ENCODE measurements around the gene AKT3.
"Not testable (repeated sequence)": the region's sequence is repeated elsewhere in the genome, so short reads cannot be mapped to it uniquely, and the experiment has no call there.

Gene AKT3

DNA sequence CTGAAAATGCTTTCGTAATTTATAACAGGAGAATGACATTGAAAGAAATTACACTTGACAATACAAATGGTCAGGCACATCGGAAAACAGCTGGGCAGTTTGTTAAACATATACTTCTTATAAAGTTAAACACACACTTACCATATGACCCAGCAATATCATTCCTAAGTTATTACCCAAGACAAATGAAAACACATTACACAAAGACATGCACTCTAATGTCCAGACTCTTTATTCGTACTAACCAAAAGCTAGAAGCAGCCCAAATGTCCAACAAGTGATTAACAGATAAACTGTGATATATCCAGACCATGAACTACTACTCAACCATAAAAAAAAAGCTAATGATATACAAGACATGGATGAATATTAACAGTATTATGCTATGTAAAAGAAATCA is 8.5 kb downstream of the AKT3 start:
- FAIRE-seq: no peak

DNA sequence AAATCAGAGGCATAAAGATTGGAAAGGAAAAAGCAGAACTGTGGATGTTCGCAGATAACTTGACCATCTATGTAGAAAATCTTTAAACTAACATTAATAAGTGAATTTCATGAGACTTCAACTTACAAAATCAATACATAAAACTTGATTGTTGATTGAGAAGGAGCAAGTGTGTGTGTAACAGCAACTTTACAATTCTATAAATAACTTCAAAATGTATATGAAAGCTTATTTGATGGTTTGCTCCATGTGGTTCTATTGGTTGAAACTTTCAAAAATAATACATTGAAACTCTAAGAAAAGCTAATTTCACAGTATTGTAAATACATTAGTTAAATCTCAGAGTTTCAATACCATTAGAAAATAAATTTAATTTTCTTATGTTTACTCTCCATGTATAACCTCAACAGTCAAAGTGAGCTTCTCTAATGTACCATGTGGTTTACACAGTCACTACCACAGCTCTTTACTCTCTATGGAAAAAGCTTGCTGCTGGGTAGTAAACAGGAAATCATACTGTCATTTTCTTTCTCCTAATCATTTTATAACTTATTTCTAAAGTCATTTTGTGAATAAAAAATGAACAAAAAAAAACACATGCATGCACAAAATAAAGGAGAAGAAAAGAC is 12.0 kb downstream of the AKT3 start:
- FAIRE-seq: no peak

DNA sequence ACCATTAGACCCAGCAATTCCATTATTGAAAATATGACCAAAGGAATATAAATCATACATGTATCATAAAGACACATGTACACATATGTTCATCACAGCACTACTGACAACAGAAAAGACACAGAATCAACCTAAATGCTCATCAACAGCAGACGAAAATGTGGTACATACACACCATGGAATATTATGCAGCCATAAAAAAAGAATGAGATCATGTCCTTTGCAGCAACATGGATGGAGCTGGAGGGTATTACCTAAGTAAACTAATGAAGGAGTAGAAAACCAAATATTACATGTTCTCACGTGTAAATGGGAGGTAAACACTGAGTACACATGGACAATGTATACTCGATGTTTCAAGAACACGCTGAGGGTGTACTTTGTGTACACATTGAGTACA is 15.9 kb downstream of the AKT3 start:
- FAIRE-seq: no peak

DNA sequence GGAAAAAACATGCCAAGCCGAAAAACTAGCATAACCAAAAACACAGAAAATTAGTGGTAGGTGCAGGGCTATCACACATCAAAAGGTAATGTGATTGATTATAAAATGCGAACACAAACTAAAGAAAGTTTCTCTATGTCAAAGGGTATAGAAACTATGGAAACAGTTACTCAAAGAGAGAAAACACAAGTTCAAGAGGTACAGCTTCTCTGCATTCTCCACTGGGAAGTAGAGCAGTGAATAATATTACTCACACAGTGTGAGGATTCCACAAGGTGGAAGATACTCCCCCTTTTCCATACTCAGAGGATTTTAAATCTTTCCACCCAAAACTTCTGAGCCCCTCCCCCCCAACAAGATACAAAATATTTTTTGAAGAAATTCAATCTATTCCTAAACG is 18.6 kb downstream of the AKT3 start:
- no peak for FAIRE-seq

DNA sequence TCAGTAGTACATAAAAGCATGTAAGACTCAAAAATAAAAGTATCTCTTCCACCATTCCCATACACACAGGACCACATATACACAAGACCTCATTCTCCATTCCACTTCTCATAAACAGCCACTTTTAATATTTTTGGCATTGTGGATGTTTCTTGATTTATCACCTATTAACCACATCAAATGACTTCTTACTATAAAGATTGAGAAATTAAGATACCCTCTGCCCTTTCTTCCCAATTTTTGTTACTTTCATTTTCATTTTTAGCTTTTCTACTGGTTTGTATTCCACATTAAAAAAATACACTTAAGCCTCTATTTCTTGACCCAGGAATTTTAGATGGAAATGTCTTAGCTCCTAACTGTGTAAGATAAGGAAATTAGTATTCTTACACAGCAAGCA is 22.8 kb downstream of the AKT3 start:
- FAIRE-seq: no peak

DNA sequence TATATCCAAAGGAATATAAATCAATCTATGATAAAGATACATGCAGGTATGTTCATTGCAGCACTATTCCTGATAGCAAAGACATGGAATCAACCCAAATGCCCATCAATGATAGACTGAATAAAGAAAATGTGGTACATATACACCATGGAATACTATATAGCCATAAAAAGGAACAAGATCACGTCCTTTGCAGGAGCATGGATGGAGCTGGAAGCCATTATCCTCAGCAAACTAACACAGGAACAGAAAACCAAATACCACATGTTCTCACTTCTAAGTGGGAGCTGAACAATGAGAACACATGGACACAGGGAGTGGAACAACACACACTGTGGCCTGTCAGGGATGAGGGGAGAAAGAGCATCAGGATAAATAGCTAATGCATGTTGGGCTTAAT is 25.1 kb downstream of the AKT3 start:
- FAIRE-seq: not testable (repeated sequence)

DNA sequence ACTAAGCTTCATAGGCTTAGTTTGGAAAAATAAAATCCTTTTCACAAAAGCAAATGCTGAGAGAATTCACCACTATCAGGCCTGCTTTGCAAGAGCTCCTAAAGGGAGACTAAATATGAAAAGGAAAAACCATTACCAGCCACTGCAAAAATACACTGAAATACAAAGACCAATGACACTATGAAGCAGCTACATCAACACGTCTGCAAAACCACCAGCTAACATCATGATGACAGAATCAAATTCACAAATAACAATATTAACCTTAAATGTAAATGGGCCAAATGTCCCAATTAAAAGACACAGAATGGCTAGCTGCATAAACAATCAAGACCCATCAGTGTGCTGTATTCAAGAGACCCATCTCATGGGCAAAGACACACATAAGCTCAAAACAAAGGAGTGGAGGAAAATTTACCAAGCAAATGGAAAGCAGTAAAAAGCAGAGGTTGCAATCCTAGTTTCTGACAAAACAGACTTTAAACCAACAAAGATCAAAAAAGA is 28.8 kb downstream of the AKT3 start:
- no peak for FAIRE-seq

DNA sequence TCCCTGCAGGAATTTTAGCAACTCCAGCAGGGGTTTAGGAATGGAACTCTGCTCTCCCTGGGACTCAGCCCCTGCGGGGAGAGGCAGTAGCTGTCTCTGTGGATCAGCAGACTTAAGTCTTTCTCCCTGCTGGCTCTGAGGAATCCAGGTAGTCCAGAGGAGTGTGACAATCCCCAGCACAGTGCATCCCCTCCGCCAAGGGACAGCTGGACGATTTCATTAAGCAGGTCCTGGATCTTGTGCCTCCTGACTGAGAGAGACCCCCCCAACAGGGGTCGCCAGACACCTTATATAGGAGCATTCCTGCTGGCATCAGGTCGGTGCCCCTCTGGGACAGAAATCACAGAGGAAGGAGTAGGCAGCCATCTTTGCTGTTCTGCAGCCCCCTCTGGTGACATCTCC is 30.6 kb downstream of the AKT3 start:
- FAIRE-seq: no peak

DNA sequence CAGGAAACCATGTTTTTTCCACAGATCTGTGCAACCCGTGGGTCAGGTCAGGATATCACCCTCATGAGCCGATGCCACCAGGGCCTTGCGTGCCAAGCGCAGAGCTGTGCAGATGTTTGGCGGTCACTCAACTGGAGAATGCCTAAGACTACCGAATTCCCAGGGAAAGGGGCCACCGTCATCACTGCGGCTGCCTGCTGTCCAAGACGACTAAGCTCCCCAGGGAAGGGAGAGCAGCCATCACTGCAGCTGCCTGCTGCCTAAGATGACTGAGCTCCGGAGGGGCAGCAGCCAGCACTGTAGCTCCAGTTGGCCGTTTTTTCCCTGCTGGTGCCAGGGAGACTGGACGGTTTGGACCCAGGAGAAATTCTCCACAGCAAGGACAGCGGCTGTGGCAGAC is 31.1 kb downstream of the AKT3 start:
- FAIRE-seq: no peak

DNA sequence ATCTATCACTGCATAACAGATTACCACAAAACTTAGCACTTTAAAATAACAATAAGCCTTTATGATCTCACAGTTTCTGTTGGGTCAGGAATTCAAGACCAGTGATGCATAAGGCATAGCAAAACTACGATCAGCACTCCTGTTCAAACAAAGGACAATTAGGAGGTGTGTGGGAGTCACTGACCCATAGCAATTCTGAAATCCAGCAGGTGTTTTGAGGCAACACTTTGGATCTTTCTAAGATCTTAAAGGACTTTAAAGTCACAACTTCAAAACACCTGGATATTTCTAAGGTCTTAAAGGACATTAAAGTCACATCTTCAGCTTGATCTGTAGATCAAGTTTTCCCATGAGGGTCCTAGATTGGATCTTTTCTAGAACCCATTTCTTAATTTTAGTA is 35.3 kb downstream of the AKT3 start:
- no peak for FAIRE-seq

DNA sequence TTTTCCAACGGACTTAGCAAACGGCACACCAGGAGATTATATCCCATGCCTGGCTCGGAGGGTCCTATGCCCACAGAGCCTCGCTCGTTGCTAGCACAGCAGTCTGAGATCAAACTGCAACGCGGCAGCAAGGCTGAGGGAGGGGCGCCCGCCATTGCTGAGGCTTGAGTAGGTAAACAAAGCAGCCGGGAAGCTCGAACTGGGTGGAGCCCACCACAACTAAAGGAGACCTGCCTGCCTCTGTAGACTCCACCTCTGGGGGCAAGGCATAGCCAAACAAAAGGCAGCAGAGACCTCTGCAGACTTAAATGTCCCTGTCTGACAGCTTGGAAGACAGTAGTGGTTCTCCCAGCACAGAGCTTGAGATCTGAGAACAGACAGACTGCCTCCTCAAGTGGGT is 42.7 kb downstream of the AKT3 start:
- FAIRE-seq: not testable (repeated sequence)

DNA sequence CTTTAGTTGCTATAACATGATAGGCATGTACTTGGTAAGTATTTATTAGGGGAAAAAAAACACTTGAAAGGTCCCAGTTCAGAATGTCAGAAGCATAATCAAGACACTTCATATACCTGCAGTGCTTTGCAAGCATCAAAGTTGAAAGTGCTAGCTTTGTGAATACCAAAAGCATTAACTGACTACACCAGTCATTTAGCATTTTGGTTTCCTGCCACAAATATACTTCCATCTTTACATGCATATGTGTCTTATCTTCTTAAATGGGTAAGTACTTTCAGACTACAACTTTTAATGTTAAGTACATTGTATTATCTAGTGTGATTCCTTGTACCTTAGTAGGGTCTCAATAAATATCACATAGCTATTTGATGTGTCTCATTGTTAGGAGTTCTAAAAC is 43.7 kb downstream of the AKT3 start:
- FAIRE-seq: no peak

DNA sequence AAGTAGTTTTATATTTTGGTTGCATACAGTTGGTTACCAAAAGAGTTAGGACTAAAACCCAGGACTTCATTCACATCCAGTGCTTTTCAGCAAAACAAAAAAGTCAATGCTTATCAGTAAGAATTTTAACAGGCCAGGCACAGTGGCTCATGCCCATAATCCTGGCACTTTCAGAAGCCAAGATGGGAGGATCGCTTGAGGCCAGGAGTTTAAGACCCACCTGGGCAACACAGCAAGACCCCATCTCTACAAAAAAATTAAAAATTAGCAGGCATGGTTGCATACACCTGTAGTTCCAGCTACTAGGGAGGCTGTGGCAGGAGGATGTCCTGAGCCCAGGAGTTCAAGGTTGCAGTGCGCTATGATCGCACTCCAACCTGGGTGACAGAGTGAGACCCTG is 47.3 kb downstream of the AKT3 start:
- no peak for FAIRE-seq

DNA sequence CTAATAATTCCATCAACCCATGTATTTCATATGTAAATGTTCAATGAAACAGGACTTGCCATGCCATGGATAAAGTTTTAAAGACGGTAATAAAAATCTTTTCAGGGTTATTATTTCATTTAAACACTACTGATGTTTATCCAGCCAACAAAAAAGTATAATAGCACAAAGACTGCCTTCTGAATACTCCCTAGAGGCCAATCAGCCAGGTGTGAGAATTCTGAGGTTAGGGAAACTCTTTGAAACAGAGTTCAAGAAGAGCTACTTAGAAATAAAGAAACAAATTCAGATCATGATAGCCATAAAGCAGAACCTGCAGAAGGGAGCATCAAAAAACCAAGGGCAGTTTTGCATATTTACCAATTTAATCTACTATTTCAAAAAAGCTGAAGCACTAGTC is 48.7 kb downstream of the AKT3 start:
- no peak for FAIRE-seq

DNA sequence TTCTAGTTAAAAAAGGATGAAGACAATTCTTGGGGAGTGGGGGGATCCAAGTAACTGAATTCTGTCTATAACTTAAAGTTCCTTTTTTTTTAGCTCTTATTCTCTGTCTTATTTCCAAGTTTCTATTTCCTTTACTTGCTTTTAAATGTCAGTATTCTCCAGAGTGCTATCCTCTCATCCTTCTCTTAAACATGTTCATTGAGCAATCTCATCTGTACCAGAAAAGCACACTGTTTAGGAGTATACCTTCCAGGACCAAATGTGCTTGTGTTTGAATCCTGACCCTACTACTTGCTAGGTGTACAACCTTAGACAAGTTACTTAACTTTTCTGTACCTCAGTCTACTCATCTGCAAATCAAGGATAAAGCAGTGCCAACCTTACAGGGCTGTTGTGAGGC is 50.1 kb downstream of the AKT3 start:
- no peak for FAIRE-seq

DNA sequence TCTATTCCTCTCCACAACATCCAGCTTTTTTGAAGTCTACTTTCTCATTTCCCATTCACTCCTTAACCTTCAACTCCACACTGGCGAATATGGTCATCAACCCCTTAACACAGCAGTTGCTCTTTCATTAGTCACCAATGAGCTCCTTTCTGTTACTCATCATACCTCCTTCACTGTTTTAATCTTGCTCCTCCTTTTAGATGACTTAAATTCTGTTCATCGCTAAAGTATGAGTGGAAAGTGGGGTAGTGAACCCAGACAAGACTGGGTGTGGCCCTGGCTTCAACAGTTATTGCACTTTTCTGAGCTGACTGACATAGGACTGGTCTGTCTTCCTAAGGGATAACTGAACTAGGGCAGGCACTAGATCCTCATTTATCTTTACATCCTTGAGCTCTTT is 51.3 kb downstream of the AKT3 start:
- no peak for FAIRE-seq

DNA sequence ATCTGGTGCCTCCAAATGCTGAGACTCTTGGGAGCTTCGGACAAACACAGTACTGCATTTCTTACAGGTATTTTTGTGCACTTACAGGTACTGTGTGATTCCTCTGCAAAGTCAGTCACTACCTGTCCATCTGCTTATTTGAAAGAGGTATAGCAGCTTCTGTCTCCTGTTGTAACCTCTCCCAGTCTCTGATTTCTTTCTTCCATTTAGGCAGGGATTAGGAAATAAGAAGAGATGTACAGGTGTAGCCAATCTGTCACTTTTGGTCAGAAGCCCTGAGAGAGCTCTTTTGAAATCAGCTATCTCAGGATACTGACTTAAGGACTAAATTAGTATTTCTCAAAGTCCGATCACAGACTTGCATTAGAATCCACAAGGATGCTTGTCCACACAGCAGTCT is 54.0 kb downstream of the AKT3 start:
- FAIRE-seq: no peak

DNA sequence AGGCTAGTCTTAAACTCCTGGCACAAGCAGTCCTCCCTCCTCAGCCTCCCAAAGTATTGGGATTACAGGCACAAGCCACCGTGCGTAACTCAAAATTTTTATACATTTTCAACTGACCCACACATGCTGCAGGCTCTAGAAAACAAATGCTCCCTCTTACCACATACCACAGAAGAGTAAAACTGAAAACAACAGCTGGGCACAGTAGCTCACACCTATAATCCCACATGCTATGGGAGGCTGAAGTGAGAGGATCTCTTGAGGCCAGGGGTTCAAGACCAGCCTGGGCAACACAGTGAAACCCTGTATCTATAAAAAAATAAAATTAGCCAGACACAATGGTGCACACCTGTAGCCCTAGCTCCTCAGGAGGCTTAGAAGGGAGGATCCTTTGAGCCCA is 56.7 kb downstream of the AKT3 start:
- FAIRE-seq: no peak

DNA sequence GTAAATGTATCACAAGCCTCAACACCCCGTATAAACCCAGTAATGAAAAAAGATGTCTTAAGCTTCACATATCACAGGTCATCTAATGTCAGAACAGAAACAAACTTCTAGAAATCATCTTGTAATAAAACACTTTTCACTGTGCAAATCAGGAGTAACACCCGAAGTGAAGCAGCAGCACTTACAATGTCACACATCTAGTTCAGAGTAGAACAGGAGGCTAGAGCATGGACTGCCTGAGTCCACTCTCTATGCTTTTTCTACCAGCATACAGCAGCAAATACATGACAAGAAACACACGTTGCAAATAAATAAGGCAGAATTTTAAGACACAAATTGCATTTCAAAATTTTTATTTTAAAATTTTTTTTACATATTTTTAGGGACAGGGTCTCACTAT is 57.2 kb downstream of the AKT3 start:
- FAIRE-seq: no peak

DNA sequence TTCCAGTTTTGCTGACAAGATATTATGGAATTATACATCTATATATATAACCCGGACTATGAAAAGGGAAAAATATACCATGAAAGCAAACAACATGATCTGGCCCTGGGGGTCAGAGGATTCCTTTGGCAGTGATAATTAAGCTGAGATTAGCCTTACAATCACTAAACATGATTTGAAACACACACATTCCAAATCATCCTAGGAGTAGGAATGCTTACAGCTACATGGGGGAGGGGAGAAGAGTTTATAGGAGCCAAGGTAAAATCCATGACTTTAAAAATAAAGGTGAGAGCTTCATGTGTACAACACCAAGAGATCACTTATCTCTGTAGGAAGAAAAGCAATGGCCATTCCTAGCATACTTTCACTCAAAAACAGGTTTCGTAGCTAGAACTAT is 57.6 kb downstream of the AKT3 start:
- FAIRE-seq: no peak

DNA sequence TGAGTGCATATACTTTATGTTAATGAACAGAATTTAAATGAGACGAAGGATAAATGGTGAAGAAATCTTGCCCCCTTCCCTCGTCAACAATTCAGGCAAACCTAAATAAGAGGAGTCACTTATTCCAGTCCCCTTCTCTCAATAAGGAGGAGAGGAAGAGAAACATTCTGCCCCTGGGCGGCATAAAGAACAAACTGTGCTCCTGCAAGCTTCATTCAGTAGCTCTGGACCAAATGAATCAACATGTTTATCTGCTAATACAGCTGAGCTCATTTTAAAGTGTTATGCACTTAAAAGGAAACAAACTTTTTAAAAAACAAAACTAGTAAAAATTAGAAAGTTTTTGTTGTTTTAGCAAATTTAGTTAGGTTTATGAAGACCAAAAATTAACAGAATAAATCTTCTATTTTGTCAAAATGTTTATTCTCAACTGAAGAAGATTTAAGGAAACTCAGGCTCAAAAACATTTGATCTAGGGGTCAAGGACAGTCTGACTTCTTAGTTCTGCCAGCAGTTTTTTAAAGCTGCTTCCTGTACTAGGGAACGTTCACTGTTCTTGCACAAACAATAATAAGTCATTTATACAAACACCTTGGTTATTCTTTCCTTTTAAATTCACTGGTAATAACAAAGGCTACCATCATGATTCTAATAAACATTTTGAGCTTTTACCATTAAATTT is 58.3 kb downstream of the AKT3 start:
- no peak for FAIRE-seq

DNA sequence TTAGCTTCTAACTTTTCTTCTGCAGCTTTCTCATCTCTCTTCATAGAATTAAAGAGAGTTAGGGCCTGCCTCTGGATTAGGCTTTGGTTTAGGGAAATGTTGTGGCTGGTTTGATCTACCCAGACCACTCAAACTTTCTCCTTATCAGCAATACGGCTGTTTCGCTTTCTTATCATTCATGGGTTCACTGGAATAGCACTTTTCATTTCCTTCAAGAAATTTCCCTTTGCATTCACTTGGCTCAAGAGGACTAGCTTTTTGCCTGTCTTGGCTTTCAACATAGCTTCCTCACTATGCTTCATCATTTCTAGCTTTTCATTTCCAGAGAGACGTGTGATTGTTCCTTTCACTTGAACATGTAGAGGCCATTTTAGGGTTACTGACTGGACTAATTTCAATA is 59.6 kb downstream of the AKT3 start:
- no peak for FAIRE-seq

DNA sequence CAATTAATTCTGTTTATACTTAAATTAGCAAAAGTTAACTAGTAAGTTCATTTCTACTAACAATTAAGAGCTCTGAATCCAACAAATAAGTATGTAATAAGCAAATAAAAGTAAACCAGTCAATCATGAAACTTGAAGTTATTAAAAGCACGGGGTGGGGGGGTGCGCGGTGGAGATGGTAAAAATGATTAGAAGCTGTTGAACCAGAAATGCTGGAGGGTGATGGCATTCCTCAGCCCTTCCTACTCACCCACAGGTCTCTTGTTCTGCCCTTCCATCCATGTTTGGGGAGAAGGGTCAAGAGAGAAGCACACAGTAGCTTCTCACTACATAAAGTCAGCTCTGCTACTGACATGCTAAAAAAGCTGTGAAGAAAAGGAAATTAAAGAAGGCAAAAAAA is 63.5 kb downstream of the AKT3 start:
- no peak for FAIRE-seq

DNA sequence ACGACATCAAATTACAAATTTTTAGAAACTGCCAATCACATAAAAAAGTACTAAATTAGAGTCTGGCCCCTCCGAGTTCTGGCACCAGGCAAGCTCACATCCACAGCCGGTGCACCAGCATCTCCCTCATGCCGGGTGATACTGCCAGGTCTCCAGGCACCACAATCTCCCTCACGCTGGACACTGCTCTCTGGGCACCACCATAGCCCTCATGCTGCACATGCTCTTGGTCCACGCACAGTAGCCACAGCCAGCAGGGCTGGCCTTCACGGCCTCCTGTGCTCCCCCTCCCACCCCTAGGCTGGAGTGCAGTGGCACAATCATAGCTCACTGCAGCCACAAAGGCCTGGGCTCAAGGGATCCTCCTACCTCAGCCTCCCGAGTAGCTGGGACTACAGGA is 65.5 kb downstream of the AKT3 start:
- FAIRE-seq: no peak

DNA sequence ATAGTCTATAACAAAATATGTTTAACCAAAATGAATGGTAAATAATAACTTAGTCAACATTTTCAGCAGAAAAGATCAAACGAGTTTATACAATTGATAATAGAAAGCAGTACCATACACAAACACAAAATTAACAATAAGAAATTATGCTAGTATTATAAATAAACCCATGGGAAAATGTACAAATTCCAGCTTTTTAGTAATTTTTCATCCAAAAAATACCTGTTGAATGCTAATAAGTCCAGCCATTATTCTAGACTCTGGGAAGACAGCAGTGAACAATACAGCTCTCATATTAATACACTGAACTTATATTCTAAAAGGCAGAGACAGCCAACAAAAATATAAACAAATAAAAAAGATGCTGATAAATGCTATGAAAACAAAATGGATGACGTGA is 66.3 kb downstream of the AKT3 start:
- FAIRE-seq: no peak

Measured in A204.1 (cell line).